MM.1S (cell line): ENCODE data around the gene HNF4A.

Experiments
- CTCF ChIP-seq: fragments of 300-600 bp; sonication (generic); IDR thresholded peaks from 2 replicates; pipeline ENCODE4 v1.5.1; 2016; ENCODE audit warnings: antibody characterized with exemption, low read length, mixed read lengths
- EZH2 ChIP-seq: fragments of 300-600 bp; sonication (generic); optimal IDR thresholded peaks from 2 replicates; pipeline ENCODE3; 2017; ENCODE audit warnings: low read depth, mild to moderate bottlenecking, antibody characterized with exemption, low read length, mixed read lengths
- EZH2phosphoT487 ChIP-seq: fragments of 300-600 bp; sonication (generic); IDR thresholded peaks from 2 replicates; pipeline ENCODE4 v1.6.1; 2018; ENCODE audit warnings: antibody characterized with exemption, low read length

GRCh38 chr20:44422083-44422482 is 66.6 kb downstream of the HNF4A start:
- TF ChIP-seq CTCF (no peak), EZH2 (no peak), EZH2phosphoT487 (no peak)
